Upper lobe of left lung (tissue), 4 donors: ENCODE results near the gene KIRREL3.

Source experiments
- CTCF ChIP-seq, 6 experiments: fragments of 450-650 bp in 4 of 6; fragments of 200-600 bp in 2 of 6; sonication (generic) in 2 of 6; IDR thresholded peaks; one replicate each; pipeline ENCODE4 v1.5.1; 2016 to 2019; ENCODE audit warnings: antibody characterized with exemption in 6 of 6
- POLR2A ChIP-seq, 4 donors: fragments of 450-650 bp; IDR thresholded peaks; one replicate each; pipeline ENCODE4 v1.5.1; 2016 to 2017; ENCODE audit warnings: antibody characterized with exemption in 4 of 4, mild to moderate bottlenecking in 2 of 4

GRCh38 chr11:127000981-127001380 is 411 bp upstream of the KIRREL3 start:
- TF ChIP-seq CTCF (IDR thresholded peaks at IDR 0.05) (no peak), POLR2A (IDR thresholded peaks at IDR 0.05) (no peak)
